ENCODE data around the gene G6PC3. TPM values are rescaled to one million over a fixed set of nuclear protein-coding genes. Genes with fewer than 3 reads are reported as not detected.
"Not testable (repeated sequence)": the region's sequence is repeated elsewhere in the genome, so short reads cannot be mapped to it uniquely, and the experiment has no call there.

Gene G6PC3
- total RNA-seq, 1 donor, result 38.9 TPM

- no peak for DNase-seq (ENCODE audit: low read depth)
- no peak overlapping the region for H3K4me3 ChIP-seq (ENCODE audit: low read depth, low read length)
- no peak for TF ChIP-seq CTCF (IDR thresholded peaks at IDR 0.05; ENCODE audit: insufficient read depth, low read length)
These were observed 49.3 kb downstream of the G6PC3 start for GRCh38 chr17:44119798-44120197.

DNA sequence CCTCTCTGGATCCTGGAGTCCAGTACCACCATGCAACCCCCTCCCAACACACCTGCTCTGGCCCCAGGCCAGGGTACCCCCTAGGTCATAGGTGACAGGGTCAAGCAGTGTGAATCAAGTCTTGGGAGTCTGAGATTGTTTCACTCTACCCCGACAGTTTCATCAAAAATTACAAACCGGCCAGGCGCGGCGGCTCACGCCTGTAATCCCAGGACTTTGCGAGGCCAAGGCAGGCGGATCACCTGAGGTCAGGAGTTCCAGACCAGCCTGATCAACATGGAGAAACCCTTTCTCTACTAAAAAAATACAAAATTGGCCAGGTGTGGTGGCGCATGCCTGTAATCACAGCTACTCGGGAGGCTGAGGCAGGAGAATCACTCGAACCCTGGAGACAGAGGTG is 49.7 kb downstream of the G6PC3 start:
- not testable (repeated sequence) for DNase-seq (ENCODE audit: low read depth); H3K4me3 ChIP-seq (ENCODE audit: low read depth, low read length)

- DNase-seq (ENCODE audit: low read depth), result no peak
- peak overlapping the region; percentile 90 for H3K4me3 ChIP-seq (ENCODE audit: low read depth, low read length)
These were observed 50.5 kb downstream of the G6PC3 start for GRCh38 chr17:44120851-44121605.

DNA sequence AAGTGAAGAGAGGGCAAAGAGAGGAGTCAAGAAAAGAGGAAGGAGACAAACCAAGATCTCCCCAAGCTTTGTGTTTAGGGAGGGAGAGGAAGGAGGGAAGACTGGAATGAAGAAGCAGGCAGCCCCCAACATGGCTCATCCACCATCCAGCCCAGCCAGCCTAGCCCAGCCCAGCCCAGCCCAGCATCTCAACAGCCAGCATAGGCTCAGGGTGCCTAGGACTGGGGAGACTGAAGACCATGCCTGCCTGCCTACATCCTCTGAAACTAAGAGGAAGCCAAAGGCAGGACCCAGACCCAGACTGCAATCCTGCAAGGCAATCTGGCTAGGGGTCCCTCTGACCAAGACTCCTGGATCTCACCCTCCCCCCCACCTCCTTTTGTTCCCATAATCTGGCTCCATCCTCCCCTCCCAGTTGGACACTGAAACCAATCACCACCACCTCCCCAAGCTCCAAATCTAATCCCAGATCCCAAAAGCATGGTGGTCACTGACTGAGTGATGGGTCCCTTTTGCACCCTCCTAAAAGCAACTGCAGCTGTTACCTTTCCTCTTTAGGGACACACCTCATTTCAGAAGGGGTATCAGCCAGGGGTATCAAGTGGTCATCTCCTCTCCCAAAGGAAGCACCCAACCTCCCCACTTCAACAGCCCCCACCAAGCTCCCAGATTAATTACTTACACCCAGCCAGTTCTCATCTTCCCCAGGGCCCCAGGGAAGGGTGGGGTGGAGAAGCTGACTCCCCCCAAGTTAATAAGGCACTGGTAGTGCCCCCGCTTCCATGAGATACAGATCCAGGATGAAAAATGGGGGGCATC is 51.7 kb downstream of the G6PC3 start:
- peak overlapping the region; percentile 90 for H3K4me3 ChIP-seq (ENCODE audit: low read depth, low read length)
- no peak for DNase-seq (ENCODE audit: low read depth)
- TF ChIP-seq CTCF (IDR thresholded peaks at IDR 0.05; ENCODE audit: insufficient read depth, low read length), result no peak

More at GRCh38 chr17:44120851-44121605, 50.5 kb downstream of the G6PC3 start:
- no peak for TF ChIP-seq CTCF (IDR thresholded peaks at IDR 0.05; ENCODE audit: insufficient read depth, low read length)

- DNase-seq (ENCODE audit: low read depth), result no peak
- H3K4me3 ChIP-seq (ENCODE audit: low read depth, low read length), result peak overlapping the region; percentile 90
- no peak for TF ChIP-seq CTCF (IDR thresholded peaks at IDR 0.05; ENCODE audit: insufficient read depth, low read length)
These were observed 52.4 kb downstream of the G6PC3 start for GRCh38 chr17:44122816-44123355.

GRCh38 chr17:44123356-44124117 is 53.0 kb downstream of the G6PC3 start, which contains the start of gene HDAC5:
Gene HDAC5 (minus strand): TSS chr17:44123641. CDS start chr17:44117515, 6,126 bp downstream.
- H3K4me3 ChIP-seq (ENCODE audit: low read depth, low read length), result peak within 1 kb of the TSS; percentile 90
- peak; percentile 93 for DNase-seq (ENCODE audit: low read depth)
- TF ChIP-seq CTCF (IDR thresholded peaks at IDR 0.05; ENCODE audit: insufficient read depth, low read length), result peak; percentile 57

Measured in fibroblast of the aortic adventitia (primary cell).